MM.1S (cell line): Measurements from ENCODE around the gene STK39.

Experiments
- EZH2 ChIP-seq: fragments of 300-600 bp; sonication (generic); optimal IDR thresholded peaks from 2 replicates; pipeline ENCODE3; 2017; ENCODE audit warnings: low read depth, mild to moderate bottlenecking, antibody characterized with exemption, low read length, mixed read lengths
- TF ChIP-seq, protein P1 (sequence below): fragments of 300-600 bp; sonication (generic); IDR thresholded peaks from 2 replicates; pipeline ENCODE4 v1.5.1; 2016; ENCODE audit warnings: antibody characterized with exemption, low read length, mixed read lengths

DNA sequence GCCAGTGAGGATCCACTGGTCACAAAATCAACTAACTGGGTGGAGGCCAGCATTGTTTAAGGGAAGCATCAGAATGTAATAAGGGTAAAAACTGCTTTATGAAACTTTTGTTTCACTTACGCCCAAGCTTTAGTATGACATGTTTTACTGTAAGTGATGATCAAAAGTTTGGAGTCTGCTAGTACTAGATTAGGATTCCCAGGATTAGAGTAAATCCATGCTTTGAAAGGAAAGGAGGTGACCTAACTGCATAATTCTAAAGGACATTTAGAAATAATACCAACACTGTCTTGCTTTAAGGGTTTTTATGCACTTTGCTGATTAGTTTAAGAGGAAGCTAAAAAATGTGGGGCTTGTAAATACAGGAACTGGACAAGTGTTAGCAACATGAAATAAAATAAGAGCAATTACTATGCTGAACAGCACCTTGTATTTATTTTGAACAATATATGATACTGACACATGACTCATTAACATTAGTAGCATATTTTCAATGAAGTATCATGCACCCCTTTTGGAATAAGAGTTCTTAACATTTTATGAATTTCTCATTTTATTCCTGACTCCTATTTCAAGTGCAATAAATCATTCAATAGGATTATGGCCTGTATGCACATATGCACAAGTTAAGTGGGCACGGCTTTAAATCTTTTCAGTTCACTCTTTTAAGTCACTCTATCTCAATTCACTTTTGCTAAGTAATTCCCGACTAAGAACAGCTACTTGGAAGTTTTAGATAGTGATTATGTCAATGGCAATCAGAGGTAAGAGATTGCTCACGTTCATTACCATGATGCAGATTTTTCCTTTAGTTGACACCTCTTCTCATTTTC, 62.5 kb downstream of the STK39 start:
- TF ChIP-seq, protein P1, sequence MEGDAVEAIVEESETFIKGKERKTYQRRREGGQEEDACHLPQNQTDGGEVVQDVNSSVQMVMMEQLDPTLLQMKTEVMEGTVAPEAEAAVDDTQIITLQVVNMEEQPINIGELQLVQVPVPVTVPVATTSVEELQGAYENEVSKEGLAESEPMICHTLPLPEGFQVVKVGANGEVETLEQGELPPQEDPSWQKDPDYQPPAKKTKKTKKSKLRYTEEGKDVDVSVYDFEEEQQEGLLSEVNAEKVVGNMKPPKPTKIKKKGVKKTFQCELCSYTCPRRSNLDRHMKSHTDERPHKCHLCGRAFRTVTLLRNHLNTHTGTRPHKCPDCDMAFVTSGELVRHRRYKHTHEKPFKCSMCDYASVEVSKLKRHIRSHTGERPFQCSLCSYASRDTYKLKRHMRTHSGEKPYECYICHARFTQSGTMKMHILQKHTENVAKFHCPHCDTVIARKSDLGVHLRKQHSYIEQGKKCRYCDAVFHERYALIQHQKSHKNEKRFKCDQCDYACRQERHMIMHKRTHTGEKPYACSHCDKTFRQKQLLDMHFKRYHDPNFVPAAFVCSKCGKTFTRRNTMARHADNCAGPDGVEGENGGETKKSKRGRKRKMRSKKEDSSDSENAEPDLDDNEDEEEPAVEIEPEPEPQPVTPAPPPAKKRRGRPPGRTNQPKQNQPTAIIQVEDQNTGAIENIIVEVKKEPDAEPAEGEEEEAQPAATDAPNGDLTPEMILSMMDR: no peak
- TF ChIP-seq EZH2: no peak
